Neuron (in vitro differentiated cells): ENCODE results near the gene TNFRSF18.

Experiments used
- H2AFZ ChIP-seq: one replicate; pipeline ENCODE4 v1.6.1; 2013; ENCODE audit warnings: low read depth, mild to moderate bottlenecking, inconsistent platforms, low read length, moderate library complexity
- H3K27me3 ChIP-seq: one replicate; pipeline ENCODE4 v1.6.1; 2013; ENCODE audit warnings: low read length; ENCODE audit not compliant: insufficient read depth
- H3K36me3 ChIP-seq: one replicate; pipeline ENCODE4 v1.6.1; 2013; ENCODE audit warnings: low read length; ENCODE audit not compliant: insufficient read depth
- H3K4me1 ChIP-seq: one replicate; pipeline ENCODE4 v1.6.1; 2013; ENCODE audit warnings: low read length; ENCODE audit not compliant: insufficient read depth
- H3K4me3 ChIP-seq: 2 replicates; pipeline ENCODE4 v1.5.1; 2013; ENCODE audit warnings: mild to moderate bottlenecking, low read length, moderate library complexity
- H3K9me3 ChIP-seq: one replicate; pipeline ENCODE4 v1.6.1; 2013; ENCODE audit warnings: low read length

TNFRSF18 gene

GRCh38 chr1:1219341-1219740, 12.9 kb upstream of the TNFRSF18 start:
- Histone ChIP-seq H3K4me1 (no peaks in the 10 kb centered on the region), H3K36me3 (peaks cover 53% of the 10 kb centered on the region), H3K9me3 (no peaks in the 10 kb centered on the region), H2AFZ (no peak overlapping the region), H3K4me3 (no peak overlapping the region), H3K27me3 (no peaks in the 10 kb centered on the region)

GRCh38 chr1:1218524-1219200, 12.3 kb upstream of the TNFRSF18 start:
- Histone ChIP-seq H3K4me3 (no peak overlapping the region), H3K9me3 (no peaks in the 10 kb centered on the region), H3K36me3 (peaks cover 53% of the 10 kb centered on the region), H3K27me3 (no peaks in the 10 kb centered on the region), H2AFZ (no peak overlapping the region), H3K4me1 (no peaks in the 10 kb centered on the region)

DNA sequence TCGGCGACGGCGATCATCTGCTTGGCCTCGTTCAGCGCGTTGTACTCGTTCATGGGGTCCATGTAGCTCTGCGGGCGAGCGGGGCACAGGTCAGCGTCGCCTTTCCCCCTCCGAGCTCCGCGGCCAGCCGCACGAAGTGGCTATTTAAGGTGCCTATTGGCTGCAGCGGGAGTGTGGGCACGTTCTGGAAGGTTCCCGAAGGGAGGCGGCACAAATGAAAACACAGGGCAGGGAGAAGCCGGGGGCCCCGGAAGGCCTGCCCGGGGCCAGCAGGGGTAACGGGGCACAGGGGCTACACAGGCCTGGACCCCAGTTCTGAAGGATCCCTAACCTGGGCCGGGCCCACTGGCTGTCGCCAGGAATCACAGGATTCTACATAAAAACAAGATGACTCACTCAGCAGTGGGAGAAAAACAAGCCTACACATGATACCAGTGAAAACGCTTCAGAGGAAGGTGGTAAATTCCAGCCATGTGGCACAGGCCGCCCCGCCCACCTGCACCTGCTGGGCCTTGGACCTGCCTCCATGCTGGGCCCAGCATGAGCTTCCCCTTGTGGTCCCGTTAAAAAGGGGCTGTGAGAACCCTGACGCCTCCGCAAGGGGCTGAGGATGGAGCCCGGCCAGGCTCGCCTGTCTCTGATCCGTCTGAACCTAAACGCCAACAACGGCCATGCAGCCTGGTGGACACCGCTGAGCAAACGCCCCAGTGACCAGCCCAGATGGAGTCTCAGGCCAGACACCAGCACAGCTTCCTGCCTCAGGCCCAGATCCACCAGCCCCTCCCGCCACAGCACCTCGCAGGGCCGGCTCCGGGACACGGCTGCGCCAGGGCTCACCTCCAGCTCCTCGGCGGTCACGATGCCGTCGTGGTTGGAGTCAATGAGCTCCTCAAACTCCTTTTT, 11.5 kb upstream of the TNFRSF18 start:
- peaks cover 46% of the 10 kb centered on the region for H3K36me3 ChIP-seq
- H2AFZ ChIP-seq, result no peak overlapping the region
- H3K4me3 ChIP-seq, result no peak overlapping the region
- H3K9me3 ChIP-seq, result no peaks in the 10 kb centered on the region
- no peaks in the 10 kb centered on the region for H3K4me1 ChIP-seq
- H3K27me3 ChIP-seq, result no peaks in the 10 kb centered on the region

DNA sequence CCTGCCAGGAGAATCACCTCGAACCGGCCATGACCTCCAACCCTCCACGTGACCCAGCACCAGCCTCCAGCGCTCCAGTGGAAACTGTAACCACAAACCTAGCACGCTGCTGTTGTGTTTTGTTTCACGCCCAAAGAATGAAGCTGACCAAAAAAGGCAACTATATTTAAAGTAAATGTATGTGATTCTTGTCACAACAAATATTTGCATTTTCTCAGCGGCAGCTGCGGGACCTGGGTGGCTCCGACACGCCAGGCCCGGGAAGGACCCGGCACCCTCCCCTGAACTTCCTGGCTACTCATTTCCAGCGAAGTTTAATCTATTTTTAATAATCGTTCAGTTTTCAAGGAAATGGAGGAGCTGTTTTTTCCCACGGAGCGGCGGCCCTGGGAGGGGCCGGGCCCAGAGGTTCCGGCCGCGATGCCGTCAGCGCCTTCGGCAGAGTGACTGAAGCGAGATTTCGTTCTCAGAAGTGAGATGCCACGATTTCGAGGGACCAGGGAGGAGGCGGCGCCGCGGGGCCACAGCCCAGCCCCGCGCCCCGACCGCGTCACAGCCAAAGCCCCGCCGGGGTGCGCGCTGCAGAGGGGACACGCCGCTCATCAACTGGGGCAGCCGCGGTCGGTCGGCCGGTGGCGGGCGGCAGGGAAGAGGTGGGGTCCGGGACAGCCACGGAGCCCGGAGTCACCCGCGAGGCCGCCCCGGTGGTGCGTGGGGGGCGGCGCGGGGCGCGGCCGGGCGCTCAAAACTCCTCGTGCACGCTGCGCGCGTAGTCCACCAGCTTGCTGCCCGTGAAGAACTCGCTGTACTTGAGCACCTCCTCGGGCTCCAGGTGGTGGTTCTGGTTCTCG, 10.6 kb upstream of the TNFRSF18 start:
- Histone ChIP-seq H3K36me3 (peaks cover 39% of the 10 kb centered on the region), H3K27me3 (no peaks in the 10 kb centered on the region), H3K4me1 (no peaks in the 10 kb centered on the region)

GRCh38 chr1:1215881-1216605, 9.7 kb upstream of the TNFRSF18 start:
- Histone ChIP-seq H3K27me3 (no peaks in the 10 kb centered on the region), H3K9me3 (no peaks in the 10 kb centered on the region), H3K4me3 (no peak overlapping the region), H2AFZ (no peak overlapping the region), H3K4me1 (no peaks in the 10 kb centered on the region), H3K36me3 (peaks cover 35% of the 10 kb centered on the region)

More for the DNA sequence above, 10.6 kb upstream of the TNFRSF18 start:
- no peaks in the 10 kb centered on the region for H3K9me3 ChIP-seq
- no peak overlapping the region for H3K4me3 ChIP-seq
- no peak overlapping the region for H2AFZ ChIP-seq

DNA sequence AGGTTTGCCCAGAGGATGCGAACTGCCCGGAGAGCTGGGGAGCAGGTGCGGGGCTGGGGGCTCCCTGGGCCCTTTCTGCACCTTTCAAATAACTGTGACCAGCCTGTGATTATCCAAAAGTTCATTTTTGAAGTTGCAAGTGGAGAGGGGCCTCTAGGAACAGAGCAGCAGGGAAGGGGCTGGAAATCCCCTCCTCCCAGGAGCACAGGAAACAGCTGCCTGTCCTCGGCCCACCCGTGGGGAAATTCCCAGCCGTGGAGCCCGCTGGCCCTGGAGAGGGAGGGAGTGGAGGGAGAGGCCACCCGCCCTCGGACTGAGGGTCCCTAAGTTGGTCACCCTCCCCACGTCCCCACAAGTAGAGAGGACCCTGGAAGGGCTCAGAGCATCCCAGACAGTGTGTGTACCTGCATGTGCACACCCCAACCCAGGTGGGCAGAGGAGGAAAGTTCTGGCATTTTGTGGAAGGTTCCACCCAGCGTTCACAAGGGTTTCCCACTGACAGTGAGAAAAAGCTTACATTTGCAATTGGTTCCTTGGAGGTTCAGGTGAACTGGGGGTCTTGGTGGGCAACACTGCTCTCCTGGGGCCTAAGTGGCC, 8.8 kb upstream of the TNFRSF18 start:
- peaks cover 30% of the 10 kb centered on the region for H3K36me3 ChIP-seq
- no peak overlapping the region for H2AFZ ChIP-seq
- no peaks in the 10 kb centered on the region for H3K27me3 ChIP-seq
- H3K9me3 ChIP-seq, result no peaks in the 10 kb centered on the region
- no peaks in the 10 kb centered on the region for H3K4me1 ChIP-seq
- H3K4me3 ChIP-seq, result no peak overlapping the region

DNA sequence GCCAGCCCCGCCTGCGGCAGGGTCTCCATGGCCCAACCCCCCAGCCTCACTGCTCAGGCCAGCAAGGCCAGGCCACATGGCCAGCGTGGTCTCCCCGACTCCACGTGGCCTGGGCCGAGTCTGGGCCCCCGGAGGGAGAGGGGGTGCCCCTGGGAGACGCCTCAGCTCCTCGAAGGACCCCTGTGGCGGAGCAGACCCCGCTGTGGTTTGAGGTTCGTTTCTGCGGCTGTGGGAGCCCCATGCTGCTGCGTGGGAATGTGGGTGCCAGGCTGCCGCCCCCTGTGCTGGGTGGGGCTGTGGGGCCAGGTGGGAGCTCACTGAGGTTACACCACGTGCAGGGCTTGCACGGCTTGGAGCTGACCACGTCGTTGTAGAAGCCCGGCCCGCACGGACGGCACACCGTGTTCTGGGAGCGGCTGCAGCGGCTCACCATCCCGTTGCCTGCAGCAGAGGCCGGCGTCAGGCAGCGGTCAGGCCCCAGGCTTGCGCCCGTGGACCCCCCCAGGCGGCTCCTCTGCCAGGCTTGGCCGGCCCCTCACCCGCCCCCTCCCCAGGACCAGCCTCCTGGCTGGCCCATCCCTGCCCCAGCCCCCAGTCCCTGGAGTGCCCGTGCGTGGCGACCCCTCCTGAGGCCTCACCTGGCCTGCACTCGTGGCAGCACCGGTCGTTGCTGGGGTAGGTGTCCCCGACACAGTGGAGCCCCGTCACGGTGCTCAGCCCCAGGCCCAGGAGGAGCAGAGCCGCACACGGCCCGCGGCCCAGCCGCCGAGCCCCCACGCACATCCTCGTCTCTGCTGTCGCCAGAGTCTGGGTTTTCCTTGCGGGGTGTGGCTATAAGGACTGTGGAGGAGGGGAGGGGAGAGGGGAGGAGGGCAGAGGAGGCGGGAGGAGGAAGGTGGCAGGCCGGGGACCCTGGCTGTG, 7.2 kb upstream of the TNFRSF18 start, which contains the start of gene TNFRSF4:
TSS of gene TNFRSF4 (minus strand) at position 809 of the 921 bp plus-strand sequence. CDS start at position 783, 26 bp downstream.
- no peaks in the 10 kb centered on the region for H3K4me1 ChIP-seq
- H3K36me3 ChIP-seq, result peaks cover 24% of the 10 kb centered on the region
- H3K9me3 ChIP-seq, result no peaks in the 10 kb centered on the region
- no peak within 1 kb of the TSS for H3K4me3 ChIP-seq
- H2AFZ ChIP-seq, result no peak within 1 kb of the TSS
- H3K27me3 ChIP-seq, result no peaks in the 10 kb centered on the region

DNA sequence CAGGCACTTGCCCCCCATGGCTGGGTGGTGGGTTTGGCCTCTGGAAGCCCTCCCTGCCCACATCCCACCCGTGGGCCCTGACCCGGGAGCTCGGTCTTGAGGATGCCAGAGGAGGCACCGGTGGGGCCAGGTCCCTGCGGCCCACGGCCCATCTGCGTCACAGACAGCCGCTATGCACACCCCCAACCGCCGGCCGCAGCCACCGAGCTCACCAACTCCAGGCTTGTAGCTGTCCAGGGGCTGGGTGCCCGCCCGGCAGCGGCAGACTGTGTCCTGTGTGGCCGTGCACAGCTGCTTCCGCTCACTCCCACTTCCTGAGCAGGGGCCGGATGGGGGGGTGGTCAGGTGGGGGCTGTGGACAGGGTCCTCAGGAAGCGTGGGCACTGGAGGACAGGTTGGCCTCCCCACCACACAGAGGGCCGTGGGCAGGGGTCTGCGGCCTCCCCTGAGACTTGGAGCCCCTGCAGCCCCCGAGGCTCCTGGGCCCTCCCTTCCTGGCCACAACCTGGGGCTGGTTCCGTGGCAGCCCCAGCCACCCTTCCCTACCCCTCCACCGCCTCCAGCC, 6.5 kb upstream of the TNFRSF18 start:
- Histone ChIP-seq H3K4me1 (no peaks in the 10 kb centered on the region), H3K27me3 (no peaks in the 10 kb centered on the region), H3K4me3 (no peak overlapping the region), H2AFZ (no peak overlapping the region), H3K9me3 (no peaks in the 10 kb centered on the region), H3K36me3 (peaks cover 16% of the 10 kb centered on the region)

- H3K9me3 ChIP-seq, result no peaks in the 10 kb centered on the region
- H3K4me1 ChIP-seq, result no peaks in the 10 kb centered on the region
- H3K36me3 ChIP-seq, result peaks cover 8% of the 10 kb centered on the region
- no peak overlapping the region for H3K4me3 ChIP-seq
- H2AFZ ChIP-seq, result no peak overlapping the region
- H3K27me3 ChIP-seq, result no peaks in the 10 kb centered on the region
Measured at GRCh38 chr1:1211541-1212441, 5.4 kb upstream of the TNFRSF18 start.

- Histone ChIP-seq H3K36me3 (peaks cover under 1% of the 10 kb centered on the region), H3K9me3 (no peaks in the 10 kb centered on the region), H3K27me3 (peaks cover 6% of the 10 kb centered on the region), H2AFZ (no peak overlapping the region), H3K4me1 (no peaks in the 10 kb centered on the region), H3K4me3 (no peak overlapping the region)
Measured at GRCh38 chr1:1210726-1211540, 4.5 kb upstream of the TNFRSF18 start.
